IMR-90 (cell line): ENCODE results near the gene RORB.

ENCODE experiments used
- BHLHE40 ChIP-seq: fragments of 150-350 bp; IDR thresholded peaks from 2 replicates; pipeline ENCODE4 v1.6.1; 2016; ENCODE audit warnings: mild to moderate bottlenecking, low read depth, low read length
- MAZ ChIP-seq: IDR thresholded peaks from 2 replicates; pipeline ENCODE4 v1.6.1; 2012; ENCODE audit warnings: low read depth, mild to moderate bottlenecking, low read length, improper control_type of control experiment, moderate library complexity, borderline replicate concordance
- SMC3 ChIP-seq: fragments of 150-350 bp; IDR thresholded peaks from 2 replicates; pipeline ENCODE4 v1.6.1; 2016; ENCODE audit warnings: low read depth, mild to moderate bottlenecking, antibody characterized with exemption, low read length, moderate library complexity
- TF ChIP-seq, protein P1 (sequence below): conservative IDR thresholded peaks from 2 replicates; pipeline ENCODE4 v1.5.1; 2012; ENCODE audit warnings: mild to moderate bottlenecking, low read depth, low read length, improper control_type of control experiment

GRCh38 chr9:74691058-74691457 is 193.9 kb downstream of the RORB start:
- TF ChIP-seq, protein P1, sequence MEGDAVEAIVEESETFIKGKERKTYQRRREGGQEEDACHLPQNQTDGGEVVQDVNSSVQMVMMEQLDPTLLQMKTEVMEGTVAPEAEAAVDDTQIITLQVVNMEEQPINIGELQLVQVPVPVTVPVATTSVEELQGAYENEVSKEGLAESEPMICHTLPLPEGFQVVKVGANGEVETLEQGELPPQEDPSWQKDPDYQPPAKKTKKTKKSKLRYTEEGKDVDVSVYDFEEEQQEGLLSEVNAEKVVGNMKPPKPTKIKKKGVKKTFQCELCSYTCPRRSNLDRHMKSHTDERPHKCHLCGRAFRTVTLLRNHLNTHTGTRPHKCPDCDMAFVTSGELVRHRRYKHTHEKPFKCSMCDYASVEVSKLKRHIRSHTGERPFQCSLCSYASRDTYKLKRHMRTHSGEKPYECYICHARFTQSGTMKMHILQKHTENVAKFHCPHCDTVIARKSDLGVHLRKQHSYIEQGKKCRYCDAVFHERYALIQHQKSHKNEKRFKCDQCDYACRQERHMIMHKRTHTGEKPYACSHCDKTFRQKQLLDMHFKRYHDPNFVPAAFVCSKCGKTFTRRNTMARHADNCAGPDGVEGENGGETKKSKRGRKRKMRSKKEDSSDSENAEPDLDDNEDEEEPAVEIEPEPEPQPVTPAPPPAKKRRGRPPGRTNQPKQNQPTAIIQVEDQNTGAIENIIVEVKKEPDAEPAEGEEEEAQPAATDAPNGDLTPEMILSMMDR, result no peak
- TF ChIP-seq SMC3 (no peak), BHLHE40 (no peak), MAZ (no peak)
